ENCODE data around the gene ASXL1. TPM values are rescaled to one million over a fixed set of nuclear protein-coding genes. Genes with fewer than 3 reads are reported as not detected.

Gene ASXL1
- total RNA-seq, 2 donors from 2014 or later, result 38.8 to 40.4 TPM

DNA sequence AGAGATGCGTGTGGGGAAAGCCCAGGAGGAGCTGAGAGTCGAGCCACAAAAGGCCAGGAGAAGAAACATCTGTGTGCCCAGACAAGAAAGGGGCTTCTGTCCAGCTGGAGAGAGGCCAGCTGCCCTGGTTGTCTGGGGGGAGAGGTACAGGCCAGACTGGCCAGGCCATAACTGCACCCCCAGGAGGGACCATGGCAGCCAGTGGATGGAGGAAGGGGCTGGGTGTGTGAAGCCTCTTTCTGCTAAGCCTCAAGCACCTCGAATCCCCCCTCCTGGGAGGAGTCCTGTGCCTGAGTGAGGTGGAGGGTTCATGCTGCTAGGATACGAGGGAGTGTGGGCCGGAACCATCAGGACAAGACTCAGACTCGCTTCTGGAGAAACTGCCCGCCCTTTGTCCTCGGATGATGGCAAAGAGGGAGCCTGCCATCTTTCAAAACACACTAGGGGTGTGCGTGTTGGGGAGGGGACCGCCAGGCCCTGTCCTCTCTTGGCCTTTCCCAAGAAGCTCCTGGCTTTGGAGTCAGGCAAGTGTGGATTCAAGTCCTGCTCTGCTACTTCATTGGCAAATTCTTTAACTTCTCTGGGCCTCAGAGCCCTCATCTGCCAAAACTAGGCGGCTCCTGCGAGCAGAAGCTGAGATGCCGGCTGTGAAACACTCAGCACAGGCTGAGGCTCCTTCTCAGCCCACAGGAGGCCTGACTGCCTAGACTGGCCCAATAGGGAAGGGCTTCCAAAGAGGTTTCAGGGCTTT lies 90.3 kb downstream of the ASXL1 start:
- no peaks in the 10 kb centered on the region for H3K9me3 ChIP-seq
- H3K4me1 ChIP-seq, result no peaks in the 10 kb centered on the region
- intact Hi-C loops (cut with DNase I), result no loop called here
- H3K27ac ChIP-seq, result no peak overlapping the region
- no peaks in the 10 kb centered on the region for H3K27me3 ChIP-seq
- H3K36me3 ChIP-seq, result peaks cover 16% of the 10 kb centered on the region
- no peak overlapping the region for H3K4me3 ChIP-seq
- TF ChIP-seq, protein P1, sequence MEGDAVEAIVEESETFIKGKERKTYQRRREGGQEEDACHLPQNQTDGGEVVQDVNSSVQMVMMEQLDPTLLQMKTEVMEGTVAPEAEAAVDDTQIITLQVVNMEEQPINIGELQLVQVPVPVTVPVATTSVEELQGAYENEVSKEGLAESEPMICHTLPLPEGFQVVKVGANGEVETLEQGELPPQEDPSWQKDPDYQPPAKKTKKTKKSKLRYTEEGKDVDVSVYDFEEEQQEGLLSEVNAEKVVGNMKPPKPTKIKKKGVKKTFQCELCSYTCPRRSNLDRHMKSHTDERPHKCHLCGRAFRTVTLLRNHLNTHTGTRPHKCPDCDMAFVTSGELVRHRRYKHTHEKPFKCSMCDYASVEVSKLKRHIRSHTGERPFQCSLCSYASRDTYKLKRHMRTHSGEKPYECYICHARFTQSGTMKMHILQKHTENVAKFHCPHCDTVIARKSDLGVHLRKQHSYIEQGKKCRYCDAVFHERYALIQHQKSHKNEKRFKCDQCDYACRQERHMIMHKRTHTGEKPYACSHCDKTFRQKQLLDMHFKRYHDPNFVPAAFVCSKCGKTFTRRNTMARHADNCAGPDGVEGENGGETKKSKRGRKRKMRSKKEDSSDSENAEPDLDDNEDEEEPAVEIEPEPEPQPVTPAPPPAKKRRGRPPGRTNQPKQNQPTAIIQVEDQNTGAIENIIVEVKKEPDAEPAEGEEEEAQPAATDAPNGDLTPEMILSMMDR (IDR thresholded peaks at IDR 0.05), result no peak
- DNase-seq, result no peak
- no peak overlapping the region for H3K9ac ChIP-seq (ENCODE audit: low read depth in 2 of 2, low read length in 2 of 2)

DNA sequence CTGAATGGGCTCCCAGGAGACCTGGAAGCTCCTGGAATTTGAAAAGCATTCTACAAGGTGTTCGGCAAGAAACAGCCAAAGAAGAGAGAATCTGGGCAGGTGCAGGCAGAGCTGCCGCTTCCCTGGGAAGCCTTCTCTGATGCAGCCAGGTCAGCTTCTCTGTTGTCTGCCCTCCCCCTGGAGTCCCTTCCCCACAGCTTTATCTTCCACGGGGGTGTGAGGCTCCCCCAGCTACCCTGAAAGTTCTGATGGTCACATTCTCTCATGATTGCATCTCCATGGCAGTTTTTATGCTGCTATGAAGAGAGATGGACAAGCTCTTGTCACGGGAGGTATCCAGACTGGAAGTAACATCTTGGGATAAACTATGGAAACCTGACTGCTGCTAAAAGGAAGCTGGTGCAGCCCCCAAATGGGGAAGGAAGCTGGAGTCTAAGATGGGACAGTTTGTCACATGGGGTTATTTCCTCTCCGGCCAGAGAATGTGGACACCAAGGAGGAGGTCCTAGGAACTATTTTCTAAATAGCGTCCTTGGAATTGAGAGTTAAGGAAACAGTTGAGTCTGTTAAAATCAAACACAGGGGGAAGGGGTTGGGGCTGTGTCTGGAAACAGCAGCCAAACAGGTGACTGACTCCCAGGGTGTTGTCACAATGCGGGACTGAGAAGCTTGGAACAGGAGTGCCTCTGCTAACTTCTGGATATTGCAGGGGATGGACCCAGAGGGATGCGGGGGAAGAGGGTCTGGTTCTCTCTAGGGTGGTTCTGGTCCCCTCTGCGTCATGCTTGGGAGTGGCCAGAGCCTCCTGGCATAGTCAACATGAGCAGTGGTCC lies 91.1 kb downstream of the ASXL1 start:
- Histone ChIP-seq H3K9me3 (no peaks in the 10 kb centered on the region), H3K4me3 (no peak overlapping the region), H3K27me3 (no peaks in the 10 kb centered on the region), H3K4me1 (no peaks in the 10 kb centered on the region), H3K36me3 (peaks cover 16% of the 10 kb centered on the region), H3K9ac (ENCODE audit: low read depth in 2 of 2, low read length in 2 of 2) (no peak overlapping the region), H3K27ac (no peak overlapping the region)
- no peak for DNase-seq
- intact Hi-C loops (cut with DNase I), result no loop called here
- TF ChIP-seq, protein P1 (IDR thresholded peaks at IDR 0.05), result no peak

DNA sequence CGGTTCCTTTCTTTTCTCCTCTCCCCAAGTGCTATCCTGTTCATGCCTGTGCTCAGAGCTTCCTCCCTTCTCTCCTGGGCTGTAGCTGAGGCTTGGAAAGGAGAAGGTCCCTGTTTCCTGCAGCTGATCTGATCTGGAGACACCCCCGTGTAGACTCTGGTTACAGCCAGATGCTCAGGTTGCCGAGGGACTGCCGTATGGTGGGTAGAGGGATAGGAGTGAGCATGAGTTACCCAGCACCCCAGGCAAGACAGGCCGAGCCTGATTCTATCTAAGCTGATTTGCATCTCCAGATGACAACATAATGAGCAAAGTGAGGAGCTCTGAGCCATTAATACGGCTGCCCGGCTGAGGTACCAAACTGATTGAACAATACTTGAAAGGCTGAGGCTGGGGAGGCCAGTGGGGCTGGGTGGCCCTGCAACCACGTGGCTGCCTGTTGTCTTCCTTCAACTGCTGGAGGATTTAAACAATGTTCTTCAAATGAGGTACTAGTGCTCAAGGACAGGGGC lies 91.8 kb downstream of the ASXL1 start:
- TF ChIP-seq, protein P1 (IDR thresholded peaks at IDR 0.05), result no peak
- intact Hi-C loops (cut with DNase I), result no loop called here
- no peaks in the 10 kb centered on the region for H3K9me3 ChIP-seq
- no peaks in the 10 kb centered on the region for H3K4me1 ChIP-seq
- peaks cover 16% of the 10 kb centered on the region for H3K36me3 ChIP-seq
- no peaks in the 10 kb centered on the region for H3K27me3 ChIP-seq
- H3K4me3 ChIP-seq, result no peak overlapping the region
- H3K9ac ChIP-seq (ENCODE audit: low read depth in 2 of 2, low read length in 2 of 2), result no peak overlapping the region
- H3K27ac ChIP-seq, result no peak overlapping the region
- DNase-seq, result no peak

DNA sequence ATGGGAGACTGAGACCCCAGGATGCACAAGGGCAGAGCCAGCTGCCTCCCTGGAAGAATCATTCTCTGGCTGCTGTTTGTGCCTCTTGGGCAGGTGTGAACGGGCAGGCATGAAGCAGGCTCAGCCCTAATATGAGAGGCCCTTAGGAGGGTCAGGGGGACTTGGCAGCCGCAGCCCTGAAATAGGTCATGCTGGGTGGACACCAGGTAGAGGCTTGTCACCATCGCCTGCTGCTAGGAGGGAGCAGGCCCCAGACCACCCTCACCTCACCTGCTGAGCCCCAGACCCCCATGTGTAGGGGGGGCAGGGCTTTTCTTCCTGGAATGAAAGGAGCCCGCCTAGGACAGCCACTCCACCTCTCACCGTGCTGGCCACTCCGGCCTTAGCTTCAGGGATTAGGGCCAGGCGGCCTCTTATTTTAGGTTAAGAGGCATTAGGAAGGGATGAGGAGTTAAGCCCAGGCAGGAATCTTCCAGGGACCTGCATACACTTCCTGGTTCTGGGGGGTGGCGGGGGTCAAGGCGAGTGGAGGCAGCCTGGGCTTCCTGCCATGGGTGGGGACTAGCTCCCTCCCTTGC lies 92.4 kb downstream of the ASXL1 start:
- TF ChIP-seq, protein P1 (IDR thresholded peaks at IDR 0.05), result no peak
- DNase-seq, result no peak
- H3K27me3 ChIP-seq, result no peaks in the 10 kb centered on the region
- H3K9ac ChIP-seq (ENCODE audit: low read depth in 2 of 2, low read length in 2 of 2), result no peak overlapping the region
- intact Hi-C loops (cut with DNase I), result no loop called here
- no peaks in the 10 kb centered on the region for H3K4me1 ChIP-seq
- H3K36me3 ChIP-seq, result peaks cover 16% of the 10 kb centered on the region
- H3K4me3 ChIP-seq, result no peak overlapping the region
- no peak overlapping the region for H3K27ac ChIP-seq
- no peaks in the 10 kb centered on the region for H3K9me3 ChIP-seq

DNA sequence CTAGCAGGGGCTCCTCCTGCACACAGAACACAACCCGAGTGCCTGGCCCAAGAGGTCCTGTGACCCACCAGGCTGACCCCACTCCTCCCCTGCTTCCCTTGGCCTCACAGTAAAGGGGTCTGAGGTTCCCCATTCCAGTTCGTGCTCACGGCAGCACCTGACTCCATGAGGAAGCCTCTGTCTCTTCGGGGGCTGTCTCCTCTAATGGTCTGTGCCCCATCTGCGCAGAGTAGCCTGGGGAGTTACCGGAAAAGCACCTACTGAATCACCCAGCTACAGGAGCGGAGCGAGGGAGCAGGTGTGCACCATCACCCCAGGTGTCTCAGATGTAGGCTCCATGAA lies 93.2 kb downstream of the ASXL1 start:
- no peak for DNase-seq
- H3K36me3 ChIP-seq, result peaks cover 14% of the 10 kb centered on the region
- no peak overlapping the region for H3K27ac ChIP-seq
- TF ChIP-seq, protein P1 (IDR thresholded peaks at IDR 0.05), result no peak
- no peaks in the 10 kb centered on the region for H3K4me1 ChIP-seq
- H3K27me3 ChIP-seq, result no peaks in the 10 kb centered on the region
- H3K9me3 ChIP-seq, result no peaks in the 10 kb centered on the region
- H3K4me3 ChIP-seq, result no peak overlapping the region
- no peak overlapping the region for H3K9ac ChIP-seq (ENCODE audit: low read depth in 2 of 2, low read length in 2 of 2)
- intact Hi-C loops (cut with DNase I), result no loop called here

Measured in colonic mucosa (tissue), 4 donors.